Endothelial cell of umbilical vein (primary cell): ENCODE measurements around the gene GPR18.

Experiments used
- EZH2 ChIP-seq: IDR thresholded peaks from 2 replicates; pipeline ENCODE4 v1.6.1; 2012; ENCODE audit warnings: borderline replicate concordance, low read depth, mild to moderate bottlenecking, moderate library complexity, low read length, inconsistent platforms; ENCODE audit not compliant: severe bottlenecking
- FOS ChIP-seq: IDR thresholded peaks from 2 replicates; pipeline ENCODE4 v1.6.1; 2011; ENCODE audit warnings: mild to moderate bottlenecking, low read length, moderate library complexity, borderline replicate concordance; ENCODE audit not compliant: insufficient read depth
- GATA2 ChIP-seq: IDR thresholded peaks from 2 replicates; pipeline ENCODE4 v1.7.0; 2011; ENCODE audit warnings: low read depth, mild to moderate bottlenecking, moderate library complexity, mixed read lengths, low read length; ENCODE audit not compliant: insufficient read length, insufficient read depth
- JUN ChIP-seq: IDR thresholded peaks from 2 replicates; pipeline ENCODE4 v1.6.1; 2011; ENCODE audit warnings: borderline replicate concordance, low read depth; ENCODE audit not compliant: insufficient read length, insufficient read depth
- POLR2A ChIP-seq: IDR thresholded peaks from 2 replicates; pipeline ENCODE4 v1.6.1; 2012; ENCODE audit warnings: low read depth, mild to moderate bottlenecking, control low read depth, low read length
- TF ChIP-seq, protein P1 (sequence below), 2 donors: IDR thresholded peaks; 1 replicate in 1 of 2; 2 replicates in 1 of 2; pipeline ENCODE4 v1.5.1; 2011; ENCODE audit warnings: low read length in 2 of 2, mild to moderate bottlenecking in 2 of 2, moderate library complexity in 2 of 2, control low read depth in 1 of 2, inconsistent platforms in 1 of 2, low read depth in 1 of 2; ENCODE audit not compliant: insufficient read depth in 1 of 2; ENCODE audit errors: extremely low read depth in 1 of 2

DNA sequence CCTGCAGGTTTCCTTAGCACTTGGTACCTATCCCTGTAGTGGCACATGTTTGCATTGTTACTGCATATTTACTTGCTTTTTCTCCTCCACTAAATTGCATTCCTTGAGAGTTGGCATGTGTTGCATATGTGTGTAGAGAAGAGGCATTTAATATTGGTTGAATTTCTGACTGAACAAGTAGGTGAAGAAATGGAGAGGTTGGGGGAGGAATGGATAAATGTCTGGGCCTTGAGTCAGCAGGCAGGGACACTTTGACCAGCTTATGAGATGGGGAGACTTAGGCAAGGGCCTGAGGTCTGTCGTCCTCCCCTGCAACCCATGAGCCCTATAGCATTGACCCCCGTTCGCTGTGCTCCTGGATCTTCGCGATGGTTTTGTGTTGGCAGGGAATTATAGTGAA is 2.0 kb upstream of the GPR18 start:
- TF ChIP-seq, protein P1, sequence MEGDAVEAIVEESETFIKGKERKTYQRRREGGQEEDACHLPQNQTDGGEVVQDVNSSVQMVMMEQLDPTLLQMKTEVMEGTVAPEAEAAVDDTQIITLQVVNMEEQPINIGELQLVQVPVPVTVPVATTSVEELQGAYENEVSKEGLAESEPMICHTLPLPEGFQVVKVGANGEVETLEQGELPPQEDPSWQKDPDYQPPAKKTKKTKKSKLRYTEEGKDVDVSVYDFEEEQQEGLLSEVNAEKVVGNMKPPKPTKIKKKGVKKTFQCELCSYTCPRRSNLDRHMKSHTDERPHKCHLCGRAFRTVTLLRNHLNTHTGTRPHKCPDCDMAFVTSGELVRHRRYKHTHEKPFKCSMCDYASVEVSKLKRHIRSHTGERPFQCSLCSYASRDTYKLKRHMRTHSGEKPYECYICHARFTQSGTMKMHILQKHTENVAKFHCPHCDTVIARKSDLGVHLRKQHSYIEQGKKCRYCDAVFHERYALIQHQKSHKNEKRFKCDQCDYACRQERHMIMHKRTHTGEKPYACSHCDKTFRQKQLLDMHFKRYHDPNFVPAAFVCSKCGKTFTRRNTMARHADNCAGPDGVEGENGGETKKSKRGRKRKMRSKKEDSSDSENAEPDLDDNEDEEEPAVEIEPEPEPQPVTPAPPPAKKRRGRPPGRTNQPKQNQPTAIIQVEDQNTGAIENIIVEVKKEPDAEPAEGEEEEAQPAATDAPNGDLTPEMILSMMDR (IDR thresholded peaks at IDR 0.05; ENCODE audit: extremely low read depth in 1 of 2, insufficient read depth in 1 of 2, low read depth in 1 of 2, low read length in 2 of 2), result no peak
- TF ChIP-seq EZH2, result no peak
- TF ChIP-seq JUN, result no peak
- no peak for TF ChIP-seq POLR2A
- no peak for TF ChIP-seq GATA2
- TF ChIP-seq FOS, result no peak
